Endothelial cell of umbilical vein (primary cell): ENCODE measurements around the gene TMEM132E. TPM values are rescaled to one million over a fixed set of nuclear protein-coding genes. Genes with fewer than 3 reads are reported as not detected.

Source experiments
- BruUV-seq: library from RNA; stranded (reverse); fragments of 400-500 nt; replicated peaks from 2 replicates; lab custom pipeline; 2021; lab: Mats Ljungman, UMichigan
- CTCF ChIA-PET: fragments of 300-600, 350-600 bp; sonication (Branson Sonifier 250); formaldehyde crosslinking; loops from one replicate; lab custom pipeline; 2021; ENCODE audit warnings: antibody characterized with exemption, inconsistent platforms; lab: Charles Lee
- POLR2A ChIA-PET: fragments of 300-600, 350-600 bp; sonication (Branson Sonifier 250); formaldehyde crosslinking; loops from one replicate; lab custom pipeline; 2021; ENCODE audit warnings: antibody characterized with exemption, inconsistent platforms; lab: Charles Lee
- DNase-seq: peaks from one replicate; pipeline ENCODE4 v3.0.0-alpha.2; 2011; ENCODE audit warnings: low read depth, low spot score
- FAIRE-seq: peaks from 2 replicates; lab custom pipeline; 2011; peaks lifted over from hg19 to GRCh38; lab: Jason Lieb, UNC
- H2AFZ ChIP-seq: 2 replicates; pipeline ENCODE4 v1.6.0; 2012; ENCODE audit warnings: low read depth, low read length, control low read depth, inconsistent platforms
- H3K27ac ChIP-seq: 2 replicates; pipeline ENCODE4 v1.5.1; 2011; ENCODE audit warnings: low read depth, mild to moderate bottlenecking, control low read depth, low read length, moderate library complexity; ENCODE audit not compliant: insufficient read depth
- H3K27me3 ChIP-seq, 2 experiments: 2 replicates each; pipeline versions ENCODE4 v1.6.0 to v1.6.1; 2011; ENCODE audit warnings: low read length in 2 of 2, mixed read lengths in 1 of 2; ENCODE audit not compliant: control insufficient read depth in 2 of 2, insufficient read depth in 2 of 2
- H3K36me3 ChIP-seq, 2 experiments: 2 replicates in 1 of 2; 3 replicates in 1 of 2; pipeline ENCODE4 v1.5.1; 2011; ENCODE audit warnings: low read length in 2 of 2, mild to moderate bottlenecking in 1 of 2, moderate library complexity in 1 of 2; ENCODE audit not compliant: control insufficient read depth in 2 of 2, insufficient read depth in 2 of 2; ENCODE audit errors: extremely low read depth in 1 of 2
- H3K4me1 ChIP-seq: 3 replicates; pipeline ENCODE4 v1.5.1; 2011; ENCODE audit warnings: mild to moderate bottlenecking, low read length; ENCODE audit not compliant: control insufficient read depth, insufficient read depth; ENCODE audit errors: extremely low read depth
- H3K4me2 ChIP-seq: 2 replicates; pipeline ENCODE4 v1.6.1; 2011; ENCODE audit warnings: low read length, control low read depth, mixed read lengths; ENCODE audit not compliant: insufficient read depth
- H3K4me3 ChIP-seq, 3 experiments: fragments of 200-600 bp in 1 of 3; sonication (generic), shearing (Covaris generic) in 1 of 3; replicated peaks in 1 of 3; 2 replicates each; pipeline ENCODE4 v1.5.1; 2011 to 2016; ENCODE audit warnings: control low read depth in 3 of 3, low read length in 3 of 3, mild to moderate bottlenecking in 2 of 3, inconsistent platforms in 1 of 3, low read depth in 1 of 3, moderate library complexity in 1 of 3; ENCODE audit not compliant: insufficient read depth in 1 of 3
- H3K79me2 ChIP-seq: 2 replicates; pipeline ENCODE4 v1.6.0; 2012; ENCODE audit warnings: low read length, inconsistent platforms; ENCODE audit not compliant: control insufficient read depth, insufficient read depth
- H3K9ac ChIP-seq: replicated peaks from 2 replicates; pipeline ENCODE3; 2011; ENCODE audit warnings: low read length, control low read depth; ENCODE audit not compliant: insufficient read depth; ENCODE audit errors: extremely low read depth
- H3K9me1 ChIP-seq: replicated peaks from 3 replicates; pipeline ENCODE4 v1.6.0; 2011; ENCODE audit warnings: mild to moderate bottlenecking, low read length; ENCODE audit not compliant: control insufficient read depth, insufficient read depth; ENCODE audit errors: extremely low read depth
- H3K9me3 ChIP-seq: replicated peaks from 2 replicates; pipeline ENCODE4 v1.5.1; 2012; ENCODE audit warnings: low read length, inconsistent platforms; ENCODE audit not compliant: control insufficient read depth, insufficient read depth
- H4K20me1 ChIP-seq: replicated peaks from 2 replicates; pipeline ENCODE3; 2011; ENCODE audit warnings: mild to moderate bottlenecking, low read length; ENCODE audit not compliant: control insufficient read depth, insufficient read depth; ENCODE audit errors: extremely low read depth
- EZH2 ChIP-seq: IDR thresholded peaks from 2 replicates; pipeline ENCODE4 v1.6.1; 2012; ENCODE audit warnings: borderline replicate concordance, low read depth, mild to moderate bottlenecking, moderate library complexity, low read length, inconsistent platforms; ENCODE audit not compliant: severe bottlenecking
- FOS ChIP-seq: IDR thresholded peaks from 2 replicates; pipeline ENCODE4 v1.6.1; 2011; ENCODE audit warnings: mild to moderate bottlenecking, low read length, moderate library complexity, borderline replicate concordance; ENCODE audit not compliant: insufficient read depth
- GATA2 ChIP-seq: IDR thresholded peaks from 2 replicates; pipeline ENCODE4 v1.7.0; 2011; ENCODE audit warnings: low read depth, mild to moderate bottlenecking, moderate library complexity, mixed read lengths, low read length; ENCODE audit not compliant: insufficient read length, insufficient read depth
- JUN ChIP-seq: IDR thresholded peaks from 2 replicates; pipeline ENCODE4 v1.6.1; 2011; ENCODE audit warnings: borderline replicate concordance, low read depth; ENCODE audit not compliant: insufficient read length, insufficient read depth
- MYC ChIP-seq: IDR thresholded peaks from one replicate; pipeline ENCODE4 v1.6.1; 2011; ENCODE audit warnings: mild to moderate bottlenecking, low read depth, low read length
- POLR2A ChIP-seq: IDR thresholded peaks from 2 replicates; pipeline ENCODE4 v1.6.1; 2012; ENCODE audit warnings: low read depth, mild to moderate bottlenecking, control low read depth, low read length
- POLR2AphosphoS5 ChIP-seq: IDR thresholded peaks from 2 replicates; pipeline ENCODE4 v1.6.1; 2012; ENCODE audit warnings: low read depth, mild to moderate bottlenecking, control low read depth, low read length, moderate library complexity; ENCODE audit not compliant: insufficient read depth
- dilution Hi-C: fragments of 300-500 bp; cut with MboI; formaldehyde crosslinking; loops from one replicate; pipeline ENCODE4 v1.15.0; 2019; ENCODE audit warnings: low sequenced_read_pairs; ENCODE audit not compliant: extremely low pct_ligation_motif_present
- intact Hi-C: fragments of 100-400 bp; cut with micrococcal nuclease; formaldehyde crosslinking; loops from one replicate; pipeline ENCODE4 v1.10.0; 2022
- polyA plus RNA-seq, 4 experiments: library from polyadenylated mRNA; depleted of rRNA in 3 of 4; stranded (reverse) in 3 of 4; unstranded in 1 of 4; fragments of >200 nt; gene quantifications; 2 replicates each; pipeline versions ENCODE4 v1.2.1 to v1.2.3, GENCODE V29; 2011 to 2012; ENCODE audit warnings: missing spikeins in 1 of 4
- total RNA-seq: library from RNA; stranded (reverse); gene quantifications from 2 replicates; pipeline ENCODE4 v1.2.3, GENCODE V29; 2021
- TF ChIP-seq, protein P1 (sequence below): IDR thresholded peaks from 2 replicates; pipeline ENCODE4 v1.6.1; 2011; ENCODE audit not compliant: insufficient read depth, insufficient read length
- TF ChIP-seq, protein P2 (sequence below), 2 donors: IDR thresholded peaks; 1 replicate in 1 of 2; 2 replicates in 1 of 2; pipeline ENCODE4 v1.5.1; 2011; ENCODE audit warnings: low read length in 2 of 2, mild to moderate bottlenecking in 2 of 2, moderate library complexity in 2 of 2, control low read depth in 1 of 2, inconsistent platforms in 1 of 2, low read depth in 1 of 2; ENCODE audit not compliant: insufficient read depth in 1 of 2; ENCODE audit errors: extremely low read depth in 1 of 2

Gene TMEM132E
- total and polyA plus RNA-seq, 2 donors (not counting 3 experiments of a cell fraction or from before 2014, with no cell fraction given) = not detected

DNA sequence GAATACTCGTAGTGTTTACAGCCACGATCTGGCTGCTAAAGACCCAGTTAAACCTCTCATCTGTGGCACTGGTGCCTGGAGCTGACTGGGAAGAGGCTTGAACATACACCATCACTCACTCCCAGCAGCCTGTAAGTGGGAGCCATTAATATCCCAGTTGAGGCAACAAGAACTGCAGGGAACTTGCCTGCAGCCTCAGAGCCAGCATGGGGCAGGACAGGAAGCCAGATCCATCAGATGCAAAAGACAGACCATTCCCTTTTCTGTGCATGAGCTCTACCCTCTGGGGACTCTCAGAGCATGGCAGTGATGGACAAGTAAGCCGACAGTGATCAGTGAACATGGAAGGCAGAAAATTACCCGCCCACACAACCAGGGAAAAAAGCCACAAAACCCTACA lies 91.8 kb downstream of the TMEM132E start:
- H3K27ac ChIP-seq = no peak overlapping the region
- H3K4me1 ChIP-seq = no peaks in the 10 kb centered on the region
- TF ChIP-seq, protein P1, sequence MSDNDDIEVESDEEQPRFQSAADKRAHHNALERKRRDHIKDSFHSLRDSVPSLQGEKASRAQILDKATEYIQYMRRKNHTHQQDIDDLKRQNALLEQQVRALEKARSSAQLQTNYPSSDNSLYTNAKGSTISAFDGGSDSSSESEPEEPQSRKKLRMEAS = no peak
- TF ChIP-seq JUN (no peak), EZH2 (no peak), POLR2A (no peak), GATA2 (no peak), MYC (no peak), POLR2AphosphoS5 (no peak), FOS (no peak)
- TF ChIP-seq, protein P2, sequence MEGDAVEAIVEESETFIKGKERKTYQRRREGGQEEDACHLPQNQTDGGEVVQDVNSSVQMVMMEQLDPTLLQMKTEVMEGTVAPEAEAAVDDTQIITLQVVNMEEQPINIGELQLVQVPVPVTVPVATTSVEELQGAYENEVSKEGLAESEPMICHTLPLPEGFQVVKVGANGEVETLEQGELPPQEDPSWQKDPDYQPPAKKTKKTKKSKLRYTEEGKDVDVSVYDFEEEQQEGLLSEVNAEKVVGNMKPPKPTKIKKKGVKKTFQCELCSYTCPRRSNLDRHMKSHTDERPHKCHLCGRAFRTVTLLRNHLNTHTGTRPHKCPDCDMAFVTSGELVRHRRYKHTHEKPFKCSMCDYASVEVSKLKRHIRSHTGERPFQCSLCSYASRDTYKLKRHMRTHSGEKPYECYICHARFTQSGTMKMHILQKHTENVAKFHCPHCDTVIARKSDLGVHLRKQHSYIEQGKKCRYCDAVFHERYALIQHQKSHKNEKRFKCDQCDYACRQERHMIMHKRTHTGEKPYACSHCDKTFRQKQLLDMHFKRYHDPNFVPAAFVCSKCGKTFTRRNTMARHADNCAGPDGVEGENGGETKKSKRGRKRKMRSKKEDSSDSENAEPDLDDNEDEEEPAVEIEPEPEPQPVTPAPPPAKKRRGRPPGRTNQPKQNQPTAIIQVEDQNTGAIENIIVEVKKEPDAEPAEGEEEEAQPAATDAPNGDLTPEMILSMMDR (IDR thresholded peaks at IDR 0.05; ENCODE audit: extremely low read depth in 1 of 2, insufficient read depth in 1 of 2, low read depth in 1 of 2, low read length in 2 of 2) = no peak
- H3K4me2 ChIP-seq = no peak overlapping the region
- H3K9me1 ChIP-seq = no peaks in the 10 kb centered on the region
- POLR2A ChIA-PET = no interaction called here
- CTCF ChIA-PET = no interaction called here
- no peak overlapping the region for H2AFZ ChIP-seq
- no peaks in the 10 kb centered on the region for H3K36me3 ChIP-seq
- H3K4me3 ChIP-seq = no peak overlapping the region
- H3K79me2 ChIP-seq = no peaks in the 10 kb centered on the region
- no peaks in the 10 kb centered on the region for H4K20me1 ChIP-seq
- no peak for DNase-seq
- no peaks in the 10 kb centered on the region for H3K9me3 ChIP-seq
- no peak for FAIRE-seq
- no peak overlapping the region for H3K9ac ChIP-seq
- dilution Hi-C loops = no loop called here
- intact Hi-C loops = no loop called here
- no TSS peak for BruUV-seq
- H3K27me3 ChIP-seq = no peaks in the 10 kb centered on the region
